ENCODE results near the gene TAF8. TPM values are rescaled to one million over a fixed set of nuclear protein-coding genes. Genes with fewer than 3 reads are reported as not detected.

The TAF8 gene
- polyA plus RNA-seq, 1 experiment = 13.9 TPM

DNA sequence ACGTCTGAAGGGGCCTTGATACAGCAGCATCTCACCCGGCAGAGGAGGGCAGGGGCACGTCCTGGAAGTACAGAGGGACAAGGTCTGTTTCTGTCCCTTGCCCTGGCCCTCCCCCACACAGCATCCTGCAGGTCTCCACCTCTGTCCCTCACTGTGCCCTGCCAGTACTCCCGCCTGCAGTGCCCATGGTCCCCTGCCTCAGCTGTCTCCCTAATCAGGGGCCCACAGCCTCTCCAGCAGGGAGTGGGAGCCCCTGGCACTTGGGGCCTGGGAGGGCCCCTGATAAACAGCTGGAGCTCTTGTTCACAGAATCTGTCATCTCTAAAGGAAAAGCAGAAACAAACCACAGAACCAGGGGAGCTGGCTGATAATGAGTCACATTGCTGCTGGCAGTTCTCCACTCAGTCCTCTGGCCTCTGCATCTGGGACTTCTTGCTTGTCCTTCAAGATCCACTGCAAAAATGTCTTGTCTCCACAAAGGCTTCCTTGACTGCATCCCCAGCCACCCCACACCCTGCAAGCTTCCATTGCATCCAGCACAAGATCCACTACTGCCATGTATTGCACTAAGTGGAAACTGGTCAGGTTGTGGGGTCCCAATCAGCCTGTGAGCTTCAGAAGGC is 33.2 kb upstream of the TAF8 start:
- Histone ChIP-seq H3K36me3 (ENCODE audit: control insufficient read depth, insufficient read depth, low read length) (no peaks in the 10 kb centered on the region), H3K4me3 (ENCODE audit: low read depth, low read length) (no peak overlapping the region), H3K27me3 (ENCODE audit: control insufficient read depth, insufficient read depth, low read length) (no peaks in the 10 kb centered on the region)
- peak; percentile 45 for DNase-seq (ENCODE audit: low read depth)
- ChIA-PET CTCF (interaction anchor here (1.3 kb wide), 1 partner anchor 28 kb away, joined by 3 read pairs; no protein-coding TSS in a partner anchor), POLR2A (interaction anchor here (0.5 kb wide), 1 partner anchor 10 kb away, joined by 4 read pairs; no protein-coding TSS in a partner anchor)
- TF ChIP-seq, protein P1, sequence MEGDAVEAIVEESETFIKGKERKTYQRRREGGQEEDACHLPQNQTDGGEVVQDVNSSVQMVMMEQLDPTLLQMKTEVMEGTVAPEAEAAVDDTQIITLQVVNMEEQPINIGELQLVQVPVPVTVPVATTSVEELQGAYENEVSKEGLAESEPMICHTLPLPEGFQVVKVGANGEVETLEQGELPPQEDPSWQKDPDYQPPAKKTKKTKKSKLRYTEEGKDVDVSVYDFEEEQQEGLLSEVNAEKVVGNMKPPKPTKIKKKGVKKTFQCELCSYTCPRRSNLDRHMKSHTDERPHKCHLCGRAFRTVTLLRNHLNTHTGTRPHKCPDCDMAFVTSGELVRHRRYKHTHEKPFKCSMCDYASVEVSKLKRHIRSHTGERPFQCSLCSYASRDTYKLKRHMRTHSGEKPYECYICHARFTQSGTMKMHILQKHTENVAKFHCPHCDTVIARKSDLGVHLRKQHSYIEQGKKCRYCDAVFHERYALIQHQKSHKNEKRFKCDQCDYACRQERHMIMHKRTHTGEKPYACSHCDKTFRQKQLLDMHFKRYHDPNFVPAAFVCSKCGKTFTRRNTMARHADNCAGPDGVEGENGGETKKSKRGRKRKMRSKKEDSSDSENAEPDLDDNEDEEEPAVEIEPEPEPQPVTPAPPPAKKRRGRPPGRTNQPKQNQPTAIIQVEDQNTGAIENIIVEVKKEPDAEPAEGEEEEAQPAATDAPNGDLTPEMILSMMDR (IDR thresholded peaks at IDR 0.05; ENCODE audit: insufficient read depth, low read depth, low read length) = no peak

DNA sequence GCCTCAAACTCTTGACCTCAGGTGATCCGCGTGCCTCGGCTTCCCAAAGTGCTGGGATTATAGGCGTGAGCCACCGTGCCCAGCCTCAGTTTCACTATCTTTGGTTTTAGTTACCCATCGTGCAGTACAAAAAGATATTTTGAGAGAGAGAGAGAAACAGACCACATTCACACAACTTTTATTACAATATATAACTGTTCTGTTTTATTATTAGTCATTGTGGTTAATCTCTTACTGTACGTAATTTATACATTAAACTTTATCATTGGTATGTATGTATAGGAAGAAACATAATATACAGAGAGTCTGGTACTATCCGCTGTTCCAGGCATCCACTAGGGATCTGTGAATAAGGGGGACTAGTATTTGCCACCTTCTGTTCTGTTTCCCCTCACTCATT is 29.4 kb upstream of the TAF8 start:
- POLR2A ChIA-PET = no interaction called here
- H3K4me3 ChIP-seq (ENCODE audit: low read depth, low read length) = no peak overlapping the region

DNA sequence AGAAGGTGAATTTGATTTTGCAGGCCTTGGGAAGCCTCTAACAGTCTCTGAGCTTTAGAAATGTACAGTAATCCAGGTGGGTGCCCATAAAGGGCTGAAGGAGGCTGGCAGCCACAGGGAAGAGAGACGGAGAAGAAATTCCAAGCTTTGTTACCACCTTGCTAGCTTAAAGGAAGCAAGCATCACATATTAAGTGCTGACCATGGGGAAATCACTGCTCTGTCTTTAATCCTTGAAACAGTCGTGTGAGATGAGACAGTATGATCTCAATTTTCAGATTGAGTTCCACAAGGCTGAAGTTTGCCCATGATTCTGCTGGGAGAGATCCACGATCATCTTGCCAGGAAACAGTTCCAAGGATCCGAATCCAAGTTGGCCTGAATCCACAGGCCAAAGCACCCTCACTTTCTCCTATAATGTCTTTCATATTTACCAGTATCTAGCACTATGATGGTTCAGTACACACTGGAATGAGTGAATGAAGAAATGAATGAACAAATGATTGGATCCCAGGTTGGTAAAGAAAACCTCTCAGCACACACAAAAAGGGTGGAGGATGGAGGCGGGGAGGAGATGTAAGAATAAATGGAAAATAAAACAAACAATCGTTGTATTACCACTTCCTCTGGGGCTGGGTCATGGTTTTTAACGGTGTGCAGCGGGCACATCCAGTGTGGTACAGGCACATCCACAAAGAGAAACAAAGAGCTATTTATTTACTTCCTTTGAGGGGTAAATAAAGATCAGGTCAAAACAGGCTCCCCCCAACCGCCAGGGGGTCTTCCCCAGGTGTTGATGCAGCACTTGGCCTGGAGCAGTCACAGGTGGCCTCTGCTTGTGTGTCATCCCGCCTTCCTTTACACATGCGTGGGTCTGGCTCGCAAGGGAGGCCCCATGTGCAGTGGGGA is 28.2 kb upstream of the TAF8 start:
- CTCF ChIA-PET = no interaction called here
- Histone ChIP-seq H3K4me3 (ENCODE audit: low read depth, low read length) (no peak overlapping the region), H3K27me3 (ENCODE audit: control insufficient read depth, insufficient read depth, low read length) (no peaks in the 10 kb centered on the region), H3K36me3 (ENCODE audit: control insufficient read depth, insufficient read depth, low read length) (no peaks in the 10 kb centered on the region)
- POLR2A ChIA-PET = no interaction called here
- DNase-seq (ENCODE audit: low read depth) = no peak
- TF ChIP-seq, protein P1 (IDR thresholded peaks at IDR 0.05; ENCODE audit: insufficient read depth, low read depth, low read length) = no peak

More for the DNA sequence above, 29.4 kb upstream of the TAF8 start:
- Histone ChIP-seq H3K27me3 (ENCODE audit: control insufficient read depth, insufficient read depth, low read length) (no peaks in the 10 kb centered on the region), H3K36me3 (ENCODE audit: control insufficient read depth, insufficient read depth, low read length) (no peaks in the 10 kb centered on the region)
- TF ChIP-seq, protein P1 (IDR thresholded peaks at IDR 0.05; ENCODE audit: insufficient read depth, low read depth, low read length) = no peak
- CTCF ChIA-PET = interaction anchor here (1.0 kb wide), 1 partner anchor 23 kb away, joined by 4 read pairs; no protein-coding TSS in a partner anchor
- DNase-seq (ENCODE audit: low read depth) = no peak

DNA sequence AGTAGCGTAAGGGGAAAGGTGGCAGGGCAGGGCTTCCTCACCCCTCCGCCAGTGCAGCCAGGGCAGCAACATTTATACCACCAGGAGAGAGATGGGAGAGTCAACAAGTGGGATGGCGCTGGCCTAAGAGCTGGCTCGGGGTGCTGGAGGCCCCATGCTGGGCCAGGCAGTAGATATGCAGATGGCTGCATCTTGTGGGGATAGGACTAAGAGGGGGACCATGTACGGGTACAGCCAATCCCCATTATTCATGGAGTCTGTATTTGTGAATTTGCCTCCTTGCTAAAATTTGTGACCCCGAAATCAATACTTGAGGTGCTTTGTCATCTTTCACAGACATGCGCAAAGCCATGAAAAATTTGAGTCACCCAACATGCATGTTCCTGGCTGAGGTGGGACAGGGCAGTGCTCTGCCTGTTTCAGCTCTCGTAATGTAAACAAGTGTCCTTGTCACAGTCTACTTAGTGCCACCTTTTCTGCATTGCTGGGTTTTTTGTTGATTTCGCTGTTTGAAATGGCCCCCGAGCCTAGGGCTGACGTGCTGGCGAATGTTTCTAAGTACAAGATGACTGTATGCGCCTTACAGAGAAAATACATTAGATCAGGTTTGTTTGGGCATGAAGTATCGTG is 27.5 kb upstream of the TAF8 start:
- ChIA-PET CTCF (no interaction called here), POLR2A (no interaction called here)
- no peaks in the 10 kb centered on the region for H3K27me3 ChIP-seq (ENCODE audit: control insufficient read depth, insufficient read depth, low read length)
- H3K4me3 ChIP-seq (ENCODE audit: low read depth, low read length) = no peak overlapping the region
- DNase-seq (ENCODE audit: low read depth) = no peak
- no peaks in the 10 kb centered on the region for H3K36me3 ChIP-seq (ENCODE audit: control insufficient read depth, insufficient read depth, low read length)
- TF ChIP-seq, protein P1 (IDR thresholded peaks at IDR 0.05; ENCODE audit: insufficient read depth, low read depth, low read length) = no peak
